Ishikawa (cell line): Measurements from ENCODE around the gene GRK5.

ENCODE experiments used
- CEBPB ChIP-seq: IDR thresholded peaks from 2 replicates; pipeline ENCODE4 v1.6.1; 2012
- CREB1 ChIP-seq: IDR thresholded peaks from 2 replicates; pipeline ENCODE4 v1.6.1; 2012; ENCODE audit warnings: low read depth
- EP300 ChIP-seq: IDR thresholded peaks from 2 replicates; pipeline ENCODE4 v1.6.1; 2012; ENCODE audit warnings: borderline replicate concordance
- RAD21 ChIP-seq: IDR thresholded peaks from 2 replicates; pipeline ENCODE4 v1.6.1; 2012; ENCODE audit warnings: low read depth
- TAF1 ChIP-seq: IDR thresholded peaks from 2 replicates; pipeline ENCODE4 v1.6.1; 2012; ENCODE audit warnings: low read depth, mild to moderate bottlenecking
- TCF12 ChIP-seq: IDR thresholded peaks from 2 replicates; pipeline ENCODE4 v1.6.1; 2012; ENCODE audit warnings: low read depth
- YY1 ChIP-seq: IDR thresholded peaks from 2 replicates; pipeline ENCODE4 v1.6.1; 2012; ENCODE audit warnings: low read depth
- TF ChIP-seq, protein P1 (sequence below): IDR thresholded peaks from 2 replicates; pipeline ENCODE4 v1.6.1; 2012
- TF ChIP-seq, protein P2 (sequence below): IDR thresholded peaks from 2 replicates; pipeline ENCODE4 v1.6.1; 2012; ENCODE audit warnings: low read depth, mild to moderate bottlenecking

GRCh38 chr10:119211625-119212441 lies 4.5 kb downstream of the GRK5 start:
- TF ChIP-seq, protein P1, sequence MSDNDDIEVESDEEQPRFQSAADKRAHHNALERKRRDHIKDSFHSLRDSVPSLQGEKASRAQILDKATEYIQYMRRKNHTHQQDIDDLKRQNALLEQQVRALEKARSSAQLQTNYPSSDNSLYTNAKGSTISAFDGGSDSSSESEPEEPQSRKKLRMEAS = no peak
- no peak for TF ChIP-seq TCF12
- no peak for TF ChIP-seq CEBPB
- TF ChIP-seq YY1 = no peak
- no peak for TF ChIP-seq TAF1
- TF ChIP-seq CREB1 = no peak
- TF ChIP-seq, protein P2, sequence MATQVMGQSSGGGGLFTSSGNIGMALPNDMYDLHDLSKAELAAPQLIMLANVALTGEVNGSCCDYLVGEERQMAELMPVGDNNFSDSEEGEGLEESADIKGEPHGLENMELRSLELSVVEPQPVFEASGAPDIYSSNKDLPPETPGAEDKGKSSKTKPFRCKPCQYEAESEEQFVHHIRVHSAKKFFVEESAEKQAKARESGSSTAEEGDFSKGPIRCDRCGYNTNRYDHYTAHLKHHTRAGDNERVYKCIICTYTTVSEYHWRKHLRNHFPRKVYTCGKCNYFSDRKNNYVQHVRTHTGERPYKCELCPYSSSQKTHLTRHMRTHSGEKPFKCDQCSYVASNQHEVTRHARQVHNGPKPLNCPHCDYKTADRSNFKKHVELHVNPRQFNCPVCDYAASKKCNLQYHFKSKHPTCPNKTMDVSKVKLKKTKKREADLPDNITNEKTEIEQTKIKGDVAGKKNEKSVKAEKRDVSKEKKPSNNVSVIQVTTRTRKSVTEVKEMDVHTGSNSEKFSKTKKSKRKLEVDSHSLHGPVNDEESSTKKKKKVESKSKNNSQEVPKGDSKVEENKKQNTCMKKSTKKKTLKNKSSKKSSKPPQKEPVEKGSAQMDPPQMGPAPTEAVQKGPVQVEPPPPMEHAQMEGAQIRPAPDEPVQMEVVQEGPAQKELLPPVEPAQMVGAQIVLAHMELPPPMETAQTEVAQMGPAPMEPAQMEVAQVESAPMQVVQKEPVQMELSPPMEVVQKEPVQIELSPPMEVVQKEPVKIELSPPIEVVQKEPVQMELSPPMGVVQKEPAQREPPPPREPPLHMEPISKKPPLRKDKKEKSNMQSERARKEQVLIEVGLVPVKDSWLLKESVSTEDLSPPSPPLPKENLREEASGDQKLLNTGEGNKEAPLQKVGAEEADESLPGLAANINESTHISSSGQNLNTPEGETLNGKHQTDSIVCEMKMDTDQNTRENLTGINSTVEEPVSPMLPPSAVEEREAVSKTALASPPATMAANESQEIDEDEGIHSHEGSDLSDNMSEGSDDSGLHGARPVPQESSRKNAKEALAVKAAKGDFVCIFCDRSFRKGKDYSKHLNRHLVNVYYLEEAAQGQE = no peak
- no peak for TF ChIP-seq EP300
- no peak for TF ChIP-seq RAD21
